RWPE2 (cell line): Measurements from ENCODE around the gene HMX2.

ENCODE experiments used
- ATAC-seq: fragments of 200-7000 bp; cut with Tn5 transposase; 3 replicates; pipeline ENCODE4 v1.9.1; 2021; ENCODE audit warnings: low read depth
- DNase-seq: peaks from one replicate; pipeline ENCODE4 v3.0.0-alpha.2; 2020; ENCODE audit warnings: low spot score
- H3K27ac ChIP-seq: fragments of 450-650 bp; 2 replicates; pipeline ENCODE4 v1.5.1; 2017; ENCODE audit warnings: mild to moderate bottlenecking; ENCODE audit not compliant: poor library complexity, severe bottlenecking
- H3K27me3 ChIP-seq: fragments of 250-450 bp; sonication (Bioruptor Pico); 2 replicates; pipeline ENCODE4 v1.5.1; 2021; ENCODE audit warnings: mild to moderate bottlenecking, moderate library complexity; ENCODE audit not compliant: insufficient read depth, poor library complexity, severe bottlenecking
- H3K36me3 ChIP-seq: fragments of 250-450 bp; sonication (Bioruptor Pico); 2 replicates; pipeline ENCODE4 v1.5.1; 2020; ENCODE audit warnings: low read depth, mild to moderate bottlenecking, moderate library complexity
- H3K4me1 ChIP-seq: fragments of 250-450 bp; sonication (Bioruptor Pico); 2 replicates; pipeline ENCODE4 v1.5.1; 2021; ENCODE audit warnings: mild to moderate bottlenecking, moderate library complexity; ENCODE audit not compliant: insufficient read depth, poor library complexity, severe bottlenecking
- H3K4me3 ChIP-seq: fragments of 250-450 bp; sonication (Bioruptor Pico); 2 replicates; pipeline ENCODE4 v1.5.1; 2021; ENCODE audit warnings: mild to moderate bottlenecking, moderate library complexity; ENCODE audit not compliant: severe bottlenecking
- H3K9me3 ChIP-seq: fragments of 250-450 bp; sonication (Bioruptor Pico); 2 replicates; pipeline ENCODE4 v1.5.1; 2021; ENCODE audit warnings: mild to moderate bottlenecking, moderate library complexity; ENCODE audit not compliant: severe bottlenecking
- TF ChIP-seq, protein P1 (sequence below): fragments of 450-650 bp; IDR thresholded peaks from one replicate; pipeline ENCODE4 v1.5.1; 2017; ENCODE audit warnings: mild to moderate bottlenecking, moderate library complexity; ENCODE audit not compliant: poor library complexity, severe bottlenecking

Gene HMX2

DNA sequence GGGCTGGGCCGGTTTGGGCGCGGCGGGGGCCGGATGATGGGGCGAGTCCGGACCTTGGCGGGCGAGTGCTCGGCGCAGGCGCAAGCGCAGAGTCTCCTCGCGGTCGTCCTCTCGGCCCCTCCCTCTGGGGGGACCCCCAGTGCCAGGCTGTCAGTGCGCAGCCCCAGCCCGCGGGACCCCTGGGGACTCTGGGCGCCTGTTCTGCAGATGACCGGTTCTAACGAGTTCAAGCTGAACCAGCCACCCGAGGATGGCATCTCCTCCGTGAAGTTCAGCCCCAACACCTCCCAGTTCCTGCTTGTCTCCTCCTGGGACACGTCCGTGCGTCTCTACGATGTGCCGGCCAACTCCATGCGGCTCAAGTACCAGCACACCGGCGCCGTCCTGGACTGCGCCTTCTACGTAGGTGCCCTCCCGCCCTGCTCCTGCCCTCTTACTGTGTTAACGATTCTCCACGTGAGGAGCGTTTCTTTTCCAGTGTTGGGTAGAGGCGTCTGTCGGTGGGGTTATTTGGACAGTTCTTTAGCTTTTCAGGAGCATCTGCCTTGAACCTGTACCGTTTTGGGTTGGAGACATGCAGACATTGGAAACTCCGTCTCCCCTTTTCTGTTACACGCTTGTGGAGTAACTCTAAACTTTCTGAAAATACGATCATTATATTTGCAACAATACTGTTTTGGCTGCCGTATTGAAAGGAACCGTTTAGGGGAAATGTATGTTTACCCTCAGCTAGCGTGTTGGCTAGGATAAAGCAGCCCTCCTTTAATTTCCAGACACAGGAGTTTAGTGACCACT, 7.0 kb downstream of the HMX2 start:
- Histone ChIP-seq H3K4me3 (peak overlapping the region; percentile 90), H3K36me3 (peaks cover 51% of the 10 kb centered on the region), H3K9me3 (no peaks in the 10 kb centered on the region), H3K27me3 (peaks cover 28% of the 10 kb centered on the region), H3K4me1 (peaks cover 38% of the 10 kb centered on the region), H3K27ac (peak overlapping the region; percentile 79)
- ATAC-seq (peak; percentile 37), DNase-seq (no peak)
- TF ChIP-seq, protein P1, sequence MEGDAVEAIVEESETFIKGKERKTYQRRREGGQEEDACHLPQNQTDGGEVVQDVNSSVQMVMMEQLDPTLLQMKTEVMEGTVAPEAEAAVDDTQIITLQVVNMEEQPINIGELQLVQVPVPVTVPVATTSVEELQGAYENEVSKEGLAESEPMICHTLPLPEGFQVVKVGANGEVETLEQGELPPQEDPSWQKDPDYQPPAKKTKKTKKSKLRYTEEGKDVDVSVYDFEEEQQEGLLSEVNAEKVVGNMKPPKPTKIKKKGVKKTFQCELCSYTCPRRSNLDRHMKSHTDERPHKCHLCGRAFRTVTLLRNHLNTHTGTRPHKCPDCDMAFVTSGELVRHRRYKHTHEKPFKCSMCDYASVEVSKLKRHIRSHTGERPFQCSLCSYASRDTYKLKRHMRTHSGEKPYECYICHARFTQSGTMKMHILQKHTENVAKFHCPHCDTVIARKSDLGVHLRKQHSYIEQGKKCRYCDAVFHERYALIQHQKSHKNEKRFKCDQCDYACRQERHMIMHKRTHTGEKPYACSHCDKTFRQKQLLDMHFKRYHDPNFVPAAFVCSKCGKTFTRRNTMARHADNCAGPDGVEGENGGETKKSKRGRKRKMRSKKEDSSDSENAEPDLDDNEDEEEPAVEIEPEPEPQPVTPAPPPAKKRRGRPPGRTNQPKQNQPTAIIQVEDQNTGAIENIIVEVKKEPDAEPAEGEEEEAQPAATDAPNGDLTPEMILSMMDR, result no peak

DNA sequence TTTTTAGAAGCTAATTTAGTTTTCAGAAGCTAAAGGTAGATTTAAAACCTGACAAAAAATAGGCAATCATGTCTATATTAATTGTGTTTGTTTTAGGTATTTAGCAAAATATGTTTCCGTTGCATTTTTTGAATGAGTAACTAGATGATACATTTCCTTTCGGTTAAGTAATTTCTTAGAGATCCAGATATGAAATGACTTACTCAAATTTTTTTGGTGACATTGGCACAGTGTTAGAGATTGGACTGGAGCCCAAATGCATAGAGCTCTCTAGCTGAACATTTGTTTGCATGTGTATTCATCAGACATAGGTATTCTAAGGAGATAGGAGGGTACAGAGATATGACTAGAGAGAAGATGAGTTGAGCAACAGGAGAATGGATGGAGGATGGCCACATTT, 8.1 kb downstream of the HMX2 start:
- Histone ChIP-seq H3K4me1 (peaks cover 38% of the 10 kb centered on the region), H3K4me3 (peak overlapping the region; percentile 90), H3K27ac (peak overlapping the region; percentile 79), H3K27me3 (peaks cover 16% of the 10 kb centered on the region), H3K36me3 (peaks cover 63% of the 10 kb centered on the region), H3K9me3 (no peaks in the 10 kb centered on the region)
- TF ChIP-seq, protein P1, result no peak
- ATAC-seq, result no peak
- no peak for DNase-seq

DNA sequence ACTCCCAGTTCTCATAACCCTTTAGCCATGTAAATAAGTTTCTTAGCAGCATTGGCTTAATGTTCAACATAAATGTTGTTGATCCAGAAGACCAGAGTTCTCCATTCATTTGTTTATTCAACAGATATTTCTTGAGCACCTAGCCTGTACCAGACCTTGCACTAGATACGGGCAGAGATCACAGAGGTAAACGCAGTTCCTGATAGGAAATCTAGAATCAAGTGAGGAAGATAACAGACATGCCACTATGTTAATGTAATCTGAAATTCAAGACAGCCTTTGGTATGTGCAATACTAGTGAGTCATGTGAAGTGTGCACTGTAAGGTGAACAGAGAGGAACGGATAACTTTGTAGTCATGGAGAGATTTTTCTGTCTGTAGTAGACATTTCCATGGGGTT, 9.3 kb downstream of the HMX2 start:
- peaks cover 74% of the 10 kb centered on the region for H3K36me3 ChIP-seq
- DNase-seq (no peak), ATAC-seq (peak; percentile 40)
- peaks cover 5% of the 10 kb centered on the region for H3K27me3 ChIP-seq
- H3K4me3 ChIP-seq, result no peak overlapping the region
- no peaks in the 10 kb centered on the region for H3K9me3 ChIP-seq
- H3K4me1 ChIP-seq, result peaks cover 38% of the 10 kb centered on the region
- H3K27ac ChIP-seq, result peak overlapping the region; percentile 79
- TF ChIP-seq, protein P1, result no peak

DNA sequence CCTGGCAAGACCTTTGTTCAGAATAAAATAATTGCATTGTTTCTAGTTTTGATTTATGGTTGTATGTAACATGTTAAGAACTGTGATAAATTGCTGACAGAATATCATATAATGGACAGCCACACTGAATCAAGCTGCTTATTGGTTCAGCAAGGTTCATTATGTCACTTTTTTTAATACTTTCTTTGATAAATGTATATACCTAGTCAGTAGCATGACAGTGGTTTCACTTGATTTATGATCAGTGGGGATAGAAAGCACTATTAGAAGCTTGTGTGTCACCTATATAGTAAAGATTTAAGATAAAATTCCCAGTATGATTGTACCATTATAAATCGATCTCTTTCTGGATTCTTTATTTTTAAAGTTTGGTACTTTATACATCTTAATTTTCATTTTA, 10.7 kb downstream of the HMX2 start:
- Histone ChIP-seq H3K4me3 (no peak overlapping the region), H3K27me3 (no peaks in the 10 kb centered on the region), H3K4me1 (peaks cover 38% of the 10 kb centered on the region), H3K9me3 (no peaks in the 10 kb centered on the region), H3K27ac (no peak overlapping the region), H3K36me3 (peaks cover 89% of the 10 kb centered on the region)
- ATAC-seq (no peak), DNase-seq (no peak)
- TF ChIP-seq, protein P1, result no peak
